Uterus (tissue), 4 donors: Measurements from ENCODE around the gene TMEM273. TPM values are rescaled to one million over a fixed set of nuclear protein-coding genes. Genes with fewer than 3 reads are reported as not detected.

Source experiments
- DNase-seq, 2 donors: peaks; one replicate each; pipeline ENCODE4 v3.0.0-alpha.2; 2019 to 2020
- H3K27ac ChIP-seq, 2 donors: fragments of 200-600 bp; sonication (generic); 1 replicate in 1 of 2; 2 replicates in 1 of 2; pipeline ENCODE4 v1.5.1; 2016 to 2018
- H3K27me3 ChIP-seq, 2 donors: fragments of 200-600 bp; sonication (generic); one replicate each; pipeline ENCODE4 v1.5.1; 2018 to 2019; ENCODE audit warnings: control low read depth in 1 of 2
- H3K36me3 ChIP-seq, 2 donors: fragments of 200-600 bp; sonication (generic); one replicate each; pipeline ENCODE4 v1.5.1; 2019; ENCODE audit warnings: control low read depth in 1 of 2
- H3K4me1 ChIP-seq, 2 donors: fragments of 200-600 bp; sonication (generic); one replicate each; pipeline ENCODE4 v1.5.1; 2018 to 2019; ENCODE audit warnings: control low read depth in 1 of 2
- H3K4me3 ChIP-seq, 2 donors: fragments of 200-600 bp; sonication (generic); 1 replicate in 1 of 2; 2 replicates in 1 of 2; pipeline ENCODE4 v1.5.1; 2018 to 2019; ENCODE audit warnings: mild to moderate bottlenecking in 1 of 2
- H3K9me3 ChIP-seq, 2 donors: fragments of 200-600 bp; sonication (generic); one replicate each; pipeline ENCODE4 v1.5.1; 2019; ENCODE audit warnings: control low read depth in 1 of 2
- POLR2A ChIP-seq, 2 donors: fragments of 450-650 bp; IDR thresholded peaks; one replicate each; pipeline ENCODE4 v1.6.1; 2016; ENCODE audit warnings: antibody characterized with exemption in 2 of 2, mild to moderate bottlenecking in 1 of 2, moderate library complexity in 1 of 2
- intact Hi-C: fragments of 100-400 bp; cut with DNase I; formaldehyde crosslinking; loops from one replicate; pipeline ENCODE4 v1.15.1; 2023; ENCODE audit warnings: low total_unique reads
- total RNA-seq, 4 donors: library from RNA; depleted of rRNA in 3 of 4; stranded (reverse); fragments of >200 nt in 3 of 4; gene quantifications; one replicate each; pipeline versions ENCODE4 v1.1.0 to v1.2.4, GENCODE V29; 2014 to 2023
- TF ChIP-seq, protein P1 (sequence below), 4 experiments: fragments of 200-600 bp in 2 of 4; fragments of 450-650 bp in 2 of 4; sonication (generic) in 2 of 4; IDR thresholded peaks; one replicate each; pipeline ENCODE4 v1.5.1; 2016 to 2019; ENCODE audit warnings: antibody characterized with exemption in 4 of 4, mild to moderate bottlenecking in 2 of 4, moderate library complexity in 1 of 4
- donor health status: DM: yes; HTN: yes; CAD: no.

TMEM273 gene
- total RNA-seq, 4 donors from 2014 or later, result 8.5 to 38.9 (median 14.7) TPM

DNA sequence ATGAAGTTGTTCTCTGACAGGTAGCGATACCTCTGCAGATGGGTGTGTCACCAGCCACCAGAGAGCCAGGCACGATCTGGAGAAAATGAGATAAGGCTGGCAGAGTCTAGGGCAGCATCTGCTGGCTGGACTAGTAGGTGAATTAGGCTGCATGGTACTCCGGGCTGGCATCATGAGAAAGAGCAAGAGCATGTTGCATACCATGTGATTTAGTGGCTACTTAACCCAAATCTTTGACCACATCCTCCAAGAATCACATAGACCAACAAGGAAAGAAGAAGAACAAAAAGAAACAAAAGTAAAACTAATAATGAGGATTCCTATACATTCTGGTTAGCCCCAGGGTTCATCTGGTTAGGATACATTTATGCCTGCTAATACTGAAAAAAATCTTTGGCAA, 31.0 kb downstream of the TMEM273 start:
- H3K36me3 ChIP-seq, result no peaks in the 10 kb centered on the region
- intact Hi-C loops, result no loop called here
- no peaks in the 10 kb centered on the region for H3K27me3 ChIP-seq
- H3K27ac ChIP-seq, result no peak overlapping the region
- H3K4me3 ChIP-seq, result no peak overlapping the region
- no peaks in the 10 kb centered on the region for H3K9me3 ChIP-seq
- TF ChIP-seq, protein P1, sequence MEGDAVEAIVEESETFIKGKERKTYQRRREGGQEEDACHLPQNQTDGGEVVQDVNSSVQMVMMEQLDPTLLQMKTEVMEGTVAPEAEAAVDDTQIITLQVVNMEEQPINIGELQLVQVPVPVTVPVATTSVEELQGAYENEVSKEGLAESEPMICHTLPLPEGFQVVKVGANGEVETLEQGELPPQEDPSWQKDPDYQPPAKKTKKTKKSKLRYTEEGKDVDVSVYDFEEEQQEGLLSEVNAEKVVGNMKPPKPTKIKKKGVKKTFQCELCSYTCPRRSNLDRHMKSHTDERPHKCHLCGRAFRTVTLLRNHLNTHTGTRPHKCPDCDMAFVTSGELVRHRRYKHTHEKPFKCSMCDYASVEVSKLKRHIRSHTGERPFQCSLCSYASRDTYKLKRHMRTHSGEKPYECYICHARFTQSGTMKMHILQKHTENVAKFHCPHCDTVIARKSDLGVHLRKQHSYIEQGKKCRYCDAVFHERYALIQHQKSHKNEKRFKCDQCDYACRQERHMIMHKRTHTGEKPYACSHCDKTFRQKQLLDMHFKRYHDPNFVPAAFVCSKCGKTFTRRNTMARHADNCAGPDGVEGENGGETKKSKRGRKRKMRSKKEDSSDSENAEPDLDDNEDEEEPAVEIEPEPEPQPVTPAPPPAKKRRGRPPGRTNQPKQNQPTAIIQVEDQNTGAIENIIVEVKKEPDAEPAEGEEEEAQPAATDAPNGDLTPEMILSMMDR (IDR thresholded peaks at IDR 0.05), result no peak
- no peak for TF ChIP-seq POLR2A (IDR thresholded peaks at IDR 0.05)
- H3K4me1 ChIP-seq, result no peaks in the 10 kb centered on the region
- no peak for DNase-seq

DNA sequence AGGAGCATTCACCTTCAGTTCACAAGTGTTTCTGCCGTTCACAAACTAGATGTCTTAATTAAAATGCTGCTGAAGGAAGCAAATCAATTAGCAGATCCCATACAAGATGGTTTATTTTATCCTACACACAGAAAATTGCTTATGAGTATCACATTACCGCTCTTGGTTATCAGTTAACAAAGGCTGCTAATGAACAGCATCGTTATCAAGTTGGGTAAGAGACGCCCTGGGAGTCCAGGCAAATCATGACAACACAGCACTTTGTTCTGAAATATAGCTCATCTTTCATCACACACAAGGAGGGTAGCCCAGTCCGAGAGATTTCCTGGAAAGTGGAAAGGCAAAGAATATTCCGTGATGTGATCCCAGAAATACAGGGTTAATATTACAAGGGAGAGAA, 33.5 kb downstream of the TMEM273 start:
- H3K27ac ChIP-seq, result no peak overlapping the region
- intact Hi-C loops, result no loop called here
- no peaks in the 10 kb centered on the region for H3K36me3 ChIP-seq
- H3K27me3 ChIP-seq, result no peaks in the 10 kb centered on the region
- TF ChIP-seq, protein P1 (IDR thresholded peaks at IDR 0.05), result no peak
- TF ChIP-seq POLR2A (IDR thresholded peaks at IDR 0.05), result no peak
- no peaks in the 10 kb centered on the region for H3K4me1 ChIP-seq
- no peak overlapping the region for H3K4me3 ChIP-seq
- no peaks in the 10 kb centered on the region for H3K9me3 ChIP-seq
- DNase-seq, result no peak

DNA sequence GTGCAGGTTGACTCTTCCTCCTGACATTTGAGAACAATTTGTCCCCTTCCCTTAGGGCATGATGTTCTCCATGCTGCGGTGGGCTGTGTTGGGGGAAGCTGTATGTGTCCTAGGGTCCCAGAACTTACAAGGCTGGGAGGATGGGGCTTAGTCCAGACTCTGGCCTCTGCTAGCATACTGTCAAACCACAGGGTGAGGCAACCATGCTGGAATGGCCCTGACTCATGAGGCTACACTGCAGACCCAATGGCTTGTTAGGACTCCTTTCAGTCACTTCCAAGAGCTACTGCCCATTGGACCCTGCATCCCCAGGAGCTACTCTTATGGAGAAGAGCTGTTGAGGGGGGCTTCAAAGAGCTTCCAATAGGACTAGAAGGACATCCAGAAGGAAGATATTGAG, 34.2 kb downstream of the TMEM273 start:
- H3K27ac ChIP-seq, result no peak overlapping the region
- no peaks in the 10 kb centered on the region for H3K36me3 ChIP-seq
- H3K27me3 ChIP-seq, result no peaks in the 10 kb centered on the region
- intact Hi-C loops, result no loop called here
- no peak overlapping the region for H3K4me3 ChIP-seq
- H3K4me1 ChIP-seq, result no peaks in the 10 kb centered on the region
- no peak for TF ChIP-seq POLR2A (IDR thresholded peaks at IDR 0.05)
- TF ChIP-seq, protein P1 (IDR thresholded peaks at IDR 0.05), result no peak
- no peak for DNase-seq
- no peaks in the 10 kb centered on the region for H3K9me3 ChIP-seq

DNA sequence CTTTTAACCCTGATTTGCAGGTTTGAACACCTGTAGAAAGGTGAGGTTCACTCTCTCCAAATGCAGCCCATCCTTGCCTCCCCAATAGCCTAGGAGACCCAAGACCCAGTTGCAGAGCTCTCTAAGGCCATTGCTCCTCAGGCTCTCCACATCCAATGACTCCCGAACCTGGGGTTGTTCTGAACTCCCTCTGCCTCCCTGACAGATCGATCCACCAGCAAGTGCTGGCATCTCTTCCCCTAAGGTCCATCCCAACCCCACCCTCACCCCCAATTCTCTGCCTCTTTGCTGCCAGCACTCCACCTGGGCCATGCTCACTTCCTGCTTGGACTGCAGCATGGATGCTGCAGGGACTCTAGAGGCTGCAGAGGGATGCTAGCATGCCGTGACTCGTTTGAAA, 35.1 kb downstream of the TMEM273 start:
- Histone ChIP-seq H3K9me3 (no peaks in the 10 kb centered on the region), H3K27ac (no peak overlapping the region), H3K36me3 (no peaks in the 10 kb centered on the region), H3K4me3 (no peak overlapping the region), H3K27me3 (no peaks in the 10 kb centered on the region), H3K4me1 (no peaks in the 10 kb centered on the region)
- no peak for DNase-seq
- TF ChIP-seq, protein P1 (IDR thresholded peaks at IDR 0.05), result no peak
- TF ChIP-seq POLR2A (IDR thresholded peaks at IDR 0.05), result no peak
- intact Hi-C loops, result no loop called here

DNA sequence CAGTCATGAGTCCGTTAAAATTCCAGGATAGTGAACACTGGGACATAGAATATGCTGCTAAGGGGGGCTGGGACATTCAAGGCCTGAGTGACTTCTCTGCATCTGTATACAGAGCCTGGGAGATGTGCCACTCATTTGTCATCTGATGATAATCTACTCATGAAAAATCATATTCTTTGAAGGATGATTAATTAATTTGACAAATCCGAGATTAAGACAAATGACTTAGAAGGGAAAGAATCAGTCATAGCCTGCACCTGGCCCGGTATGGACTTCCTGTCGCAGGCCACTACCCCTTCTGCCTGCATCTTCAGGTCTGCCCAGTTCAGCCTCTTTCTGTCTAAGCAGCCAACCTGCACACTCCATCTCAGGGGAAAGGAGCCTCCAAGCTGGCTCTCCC, 35.5 kb downstream of the TMEM273 start:
- intact Hi-C loops, result no loop called here
- Histone ChIP-seq H3K27ac (no peak overlapping the region), H3K36me3 (no peaks in the 10 kb centered on the region), H3K27me3 (no peaks in the 10 kb centered on the region), H3K4me1 (no peaks in the 10 kb centered on the region), H3K9me3 (no peaks in the 10 kb centered on the region), H3K4me3 (no peak overlapping the region)
- TF ChIP-seq, protein P1 (IDR thresholded peaks at IDR 0.05), result no peak
- no peak for TF ChIP-seq POLR2A (IDR thresholded peaks at IDR 0.05)
- DNase-seq, result no peak
